T-cell (primary cell): ENCODE measurements around the gene JARID2. TPM values are rescaled to one million over a fixed set of nuclear protein-coding genes. Genes with fewer than 3 reads are reported as not detected.

ENCODE experiments used
- ATAC-seq, 4 experiments: fragments of 200-7000 bp in 3 of 4; fragments of 150-1000 bp in 1 of 4; cut with Tn5 transposase; replicated peaks in 1 of 4; 1 replicate in 3 of 4; 2 replicates in 1 of 4; pipeline ENCODE4 v1.10.0; 2021; ENCODE audit warnings: moderate library complexity in 3 of 4, mild to moderate bottlenecking in 2 of 4, moderate number of reproducible peaks in 1 of 4
- CTCF ChIA-PET, 2 donors: fragments of 300-600 bp; sonication (Branson Sonifier 250); formaldehyde crosslinking; loops; one replicate each; lab custom pipeline; 2022; ENCODE audit warnings: antibody characterized with exemption in 2 of 2; lab: Charles Lee
- POLR2A ChIA-PET, 2 donors: fragments of 300-600 bp; sonication (Branson Sonifier 250); formaldehyde crosslinking; loops; one replicate each; lab custom pipeline; 2022; ENCODE audit warnings: antibody characterized with exemption in 2 of 2; lab: Charles Lee
- DNase-seq, 35 experiments: peaks; one replicate each; pipeline versions ENCODE4 v3.0.0 to v3.0.0-alpha.2; 2013 to 2023
- H3K27ac ChIP-seq: one replicate; pipeline ENCODE4 v1.5.1; 2013; ENCODE audit warnings: low read length
- H3K27me3 ChIP-seq, 2 experiments: replicated peaks in 1 of 2; 1 replicate in 1 of 2; 2 replicates in 1 of 2; pipeline versions ENCODE4 v1.6.1 to v1.7.0; 2013; ENCODE audit warnings: low read length in 1 of 2, mixed read lengths in 1 of 2; ENCODE audit not compliant: control insufficient read depth in 2 of 2, insufficient read depth in 2 of 2; ENCODE audit errors: extremely low read depth in 1 of 2
- H3K36me3 ChIP-seq, 2 donors: 1 replicate in 1 of 2; 2 replicates in 1 of 2; pipeline versions ENCODE4 v1.6.1 to v1.7.0; 2013; ENCODE audit warnings: low read length in 1 of 2; ENCODE audit not compliant: control insufficient read depth in 2 of 2, insufficient read depth in 1 of 2; ENCODE audit errors: extremely low read depth in 1 of 2
- H3K4me1 ChIP-seq, 2 experiments: 1 replicate in 1 of 2; 2 replicates in 1 of 2; pipeline versions ENCODE4 v1.6.1 to v1.7.0; 2013; ENCODE audit warnings: low read length in 2 of 2, mixed read lengths in 1 of 2; ENCODE audit not compliant: insufficient read depth in 2 of 2, control insufficient read depth in 1 of 2; ENCODE audit errors: extremely low read depth in 1 of 2
- H3K4me3 ChIP-seq, 2 donors: 1 replicate in 1 of 2; 2 replicates in 1 of 2; pipeline versions ENCODE4 v1.5.1 to v1.7.0; 2013; ENCODE audit warnings: mild to moderate bottlenecking in 2 of 2, low read length in 1 of 2, moderate library complexity in 1 of 2; ENCODE audit not compliant: control insufficient read depth in 1 of 2; ENCODE audit errors: extremely low read depth in 1 of 2
- H3K9me3 ChIP-seq: 2 replicates; pipeline ENCODE4 v1.7.0; 2013
- H3K27ac Mint-ChIP-seq, 2 donors: one replicate each; pipeline ENCODE4 v1.8.0; 2020 to 2021; ENCODE audit warnings: mild to moderate bottlenecking in 2 of 2, mixed read lengths in 2 of 2
- H3K27me3 Mint-ChIP-seq, 2 donors: one replicate each; pipeline ENCODE4 v1.8.0; 2021 to 2022; ENCODE audit warnings: mixed read lengths in 2 of 2
- H3K36me3 Mint-ChIP-seq: one replicate; pipeline ENCODE4 v1.8.0; 2021; ENCODE audit warnings: mixed read lengths
- H3K4me1 Mint-ChIP-seq, 3 donors: one replicate each; pipeline ENCODE4 v1.8.0; 2020 to 2022; ENCODE audit warnings: mixed read lengths in 3 of 3, mild to moderate bottlenecking in 1 of 3
- H3K4me3 Mint-ChIP-seq, 3 donors: one replicate each; pipeline ENCODE4 v1.8.0; 2020 to 2022; ENCODE audit warnings: mild to moderate bottlenecking in 3 of 3, mixed read lengths in 3 of 3, moderate library complexity in 3 of 3
- H3K9me3 Mint-ChIP-seq, 3 donors: one replicate each; pipeline ENCODE4 v1.8.0; 2020 to 2022; ENCODE audit warnings: mixed read lengths in 3 of 3
- WGBS: methylation state at CpG from one replicate; pipeline ENCODE4 v1.1.5; 2013; ENCODE audit warnings: missing lambda C conversion rate; ENCODE audit not compliant: insufficient coverage; 5-methylcytosine and 5-hydroxymethylcytosine counted together
- total RNA-seq, 35 experiments: library from RNA in 6 of 35; stranded (reverse) in 6 of 35; fragments of 120-200 nt in 1 of 35; gene quantifications; one replicate each; pipeline versions ENCODE4 v1.2.1 to v1.2.4 and lab custom pipeline; 2013 to 2026

The JARID2 gene
- total RNA-seq, 5 donors from 2014 or later (not counting 1 experiment from before 2014, with no cell fraction given) = 19.8 to 27.9 (median 21.6) TPM

- H3K27me3 Mint-ChIP-seq = no peaks in the 10 kb centered on the region
- H3K9me3 ChIP-seq = no peaks in the 10 kb centered on the region
- peaks cover 14 to 20% of the 10 kb centered on the region in 2 experiments for H3K4me1 ChIP-seq
- WGBS = 92% methylated on average over 6 of the region's 8 CpGs
- H3K4me3 ChIP-seq = no peak overlapping the region
- H3K36me3 ChIP-seq = no peaks in the 10 kb centered on the region
- POLR2A ChIA-PET = interaction anchor here in 1 of 2 donors (0.5 kb wide), 1 partner anchor 17 kb away, joined by 8 read pairs; no protein-coding TSS in a partner anchor
- peak overlapping the region in 1 of 2 donors; percentile 69 for H3K27ac Mint-ChIP-seq
- H3K27me3 ChIP-seq = no peaks in the 10 kb centered on the region
- no peaks in the 10 kb centered on the region for H3K9me3 Mint-ChIP-seq
- ATAC-seq = no peak
- H3K27ac ChIP-seq = no peak overlapping the region
- CTCF ChIA-PET = no interaction called here
- H3K4me1 Mint-ChIP-seq = peaks cover 73 to 94% (median 82%) of the 10 kb centered on the region in 3 donors
- no peak for DNase-seq
- peaks cover 5% of the 10 kb centered on the region for H3K36me3 Mint-ChIP-seq
- peak overlapping the region in 1 of 3 donors; percentile 40 for H3K4me3 Mint-ChIP-seq
These were observed 35.1 kb downstream of the JARID2 start for GRCh38 chr6:15280961-15281360.

GRCh38 chr6:15282334-15282733, 36.5 kb downstream of the JARID2 start:
- ChIA-PET POLR2A (no interaction called here), CTCF (no interaction called here)
- H3K4me3 Mint-ChIP-seq = no peak overlapping the region
- no peaks in the 10 kb centered on the region for H3K9me3 Mint-ChIP-seq
- no peaks in the 10 kb centered on the region for H3K27me3 Mint-ChIP-seq
- Histone ChIP-seq H3K36me3 (no peaks in the 10 kb centered on the region), H3K4me1 (peaks cover 13 to 20% of the 10 kb centered on the region in 2 experiments), H3K27me3 (no peaks in the 10 kb centered on the region), H3K9me3 (no peaks in the 10 kb centered on the region), H3K27ac (no peak overlapping the region), H3K4me3 (no peak overlapping the region)
- peaks cover 63 to 82% (median 69%) of the 10 kb centered on the region in 3 donors for H3K4me1 Mint-ChIP-seq
- H3K27ac Mint-ChIP-seq = peak overlapping the region in 1 of 2 donors; percentile 36
- WGBS = no CpG with 5 or more reads among the region's 4 CpGs
- no peak for DNase-seq
- H3K36me3 Mint-ChIP-seq = peaks cover 5% of the 10 kb centered on the region
- no peak for ATAC-seq

GRCh38 chr6:15283986-15284361, 38.1 kb downstream of the JARID2 start:
- Mint-ChIP-seq H3K36me3 (peaks cover 9% of the 10 kb centered on the region), H3K27ac (no peak overlapping the region), H3K4me3 (no peak overlapping the region), H3K4me1 (peaks cover 65 to 81% (median 69%) of the 10 kb centered on the region in 3 donors), H3K27me3 (no peaks in the 10 kb centered on the region), H3K9me3 (no peaks in the 10 kb centered on the region)
- Histone ChIP-seq H3K9me3 (no peaks in the 10 kb centered on the region), H3K27ac (no peak overlapping the region), H3K4me1 (peaks cover 13 to 14% of the 10 kb centered on the region in 2 experiments), H3K27me3 (no peaks in the 10 kb centered on the region), H3K4me3 (no peak overlapping the region), H3K36me3 (no peaks in the 10 kb centered on the region)
- ChIA-PET CTCF (interaction anchor here (0.7 to 1.1 kb wide), 3 partner anchors 9 to 1078 kb away, joined by 3 to 5 read pairs (median 3); no protein-coding TSS in a partner anchor), POLR2A (interaction anchor here in 1 of 2 donors (0.6 kb wide), 1 partner anchor 36 kb away, joined by 6 read pairs; no protein-coding TSS in a partner anchor)
- DNase-seq (no peak), ATAC-seq (no peak)
- no CpG with 5 or more reads among the region's 3 CpGs for WGBS

DNA sequence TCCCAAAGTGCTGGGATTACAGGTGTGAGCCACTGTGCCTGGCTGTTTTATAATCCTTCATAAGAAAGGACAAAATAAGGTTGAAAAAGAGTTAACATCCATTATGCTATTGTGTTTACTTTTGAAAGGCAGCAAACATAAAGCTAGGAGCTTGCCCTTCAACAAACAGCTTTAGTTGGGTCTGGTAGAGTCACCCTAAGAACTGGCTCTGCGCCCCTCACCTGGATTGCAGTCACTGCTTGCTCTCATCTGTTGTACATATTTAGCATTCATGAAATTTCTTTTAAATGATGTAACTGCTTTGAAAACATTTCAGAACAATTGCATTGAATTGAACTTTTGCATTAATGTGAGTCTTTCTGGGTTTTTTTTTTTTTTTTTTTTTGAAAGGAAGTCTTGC, 38.9 kb downstream of the JARID2 start:
- no peaks in the 10 kb centered on the region for H3K27me3 ChIP-seq
- DNase-seq (no peak), ATAC-seq (no peak)
- ChIA-PET POLR2A (interaction anchor here in 1 of 2 donors (0.5 kb wide), 1 partner anchor 138 kb away, joined by 3 read pairs; no protein-coding TSS in a partner anchor), CTCF (interaction anchor here (1.1 kb wide), 2 partner anchors 9 to 48 kb away, joined by 3 read pairs; no protein-coding TSS in a partner anchor)
- peaks cover 9% of the 10 kb centered on the region for H3K36me3 Mint-ChIP-seq
- H3K4me1 ChIP-seq = peaks cover 10 to 17% of the 10 kb centered on the region in 2 experiments
- H3K27ac ChIP-seq = no peak overlapping the region
- H3K36me3 ChIP-seq = no peaks in the 10 kb centered on the region
- H3K27me3 Mint-ChIP-seq = no peaks in the 10 kb centered on the region
- no peaks in the 10 kb centered on the region for H3K9me3 ChIP-seq
- peaks cover 61 to 80% (median 65%) of the 10 kb centered on the region in 3 donors for H3K4me1 Mint-ChIP-seq
- no peaks in the 10 kb centered on the region for H3K9me3 Mint-ChIP-seq
- H3K4me3 Mint-ChIP-seq = no peak overlapping the region
- H3K4me3 ChIP-seq = no peak overlapping the region
- WGBS = no CpG with 5 or more reads among the region's 1 CpG
- no peak overlapping the region for H3K27ac Mint-ChIP-seq

DNA sequence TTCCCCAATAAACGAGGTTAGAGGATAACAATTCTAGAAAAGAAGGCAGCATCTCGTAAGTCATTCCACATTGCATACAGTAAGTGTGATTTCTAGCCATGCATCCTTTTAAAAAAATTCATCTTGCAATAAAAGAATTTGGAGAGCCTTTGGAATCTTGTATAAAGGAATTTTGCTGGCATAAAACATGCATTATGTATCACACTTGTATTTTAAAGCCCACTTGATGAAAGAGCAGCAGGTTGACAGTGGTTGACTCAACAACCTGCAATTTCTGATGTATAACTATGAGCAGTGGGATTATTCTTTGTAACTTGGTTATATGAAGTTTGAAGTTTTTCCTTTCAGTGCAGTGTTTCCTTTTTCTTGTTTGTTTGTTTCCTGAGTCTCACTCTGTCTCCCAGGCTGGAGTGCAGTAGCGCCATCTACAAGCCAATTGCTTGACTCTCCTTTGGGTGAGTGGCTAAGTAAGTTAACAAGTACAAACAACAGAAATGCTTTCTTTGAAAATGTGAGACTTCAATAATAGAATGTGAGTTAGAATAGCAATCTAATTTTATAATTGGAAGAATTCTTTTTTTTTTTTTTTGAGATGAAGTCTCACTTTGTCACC, 39.9 kb downstream of the JARID2 start:
- CTCF ChIA-PET = no interaction called here
- H3K9me3 ChIP-seq = no peaks in the 10 kb centered on the region
- Mint-ChIP-seq H3K4me3 (no peak overlapping the region), H3K27me3 (no peaks in the 10 kb centered on the region), H3K36me3 (peaks cover 14% of the 10 kb centered on the region), H3K9me3 (no peaks in the 10 kb centered on the region), H3K27ac (no peak overlapping the region), H3K4me1 (peaks cover 61 to 78% (median 62%) of the 10 kb centered on the region in 3 donors)
- H3K27ac ChIP-seq = no peak overlapping the region
- peaks cover 5 to 17% of the 10 kb centered on the region in 2 experiments for H3K4me1 ChIP-seq
- no CpG with 5 or more reads among the region's 3 CpGs for WGBS
- POLR2A ChIA-PET = no interaction called here
- no peak overlapping the region for H3K4me3 ChIP-seq
- H3K36me3 ChIP-seq = no peaks in the 10 kb centered on the region
- ATAC-seq = peak in 1 of 4 experiments; percentile 36
- peak in 2 of 35 experiments; percentile 8 to 38 for DNase-seq
- H3K27me3 ChIP-seq = no peaks in the 10 kb centered on the region

GRCh38 chr6:15287670-15288375, 42.0 kb downstream of the JARID2 start:
- Mint-ChIP-seq H3K4me3 (no peak overlapping the region), H3K36me3 (peaks cover 17% of the 10 kb centered on the region), H3K27ac (no peak overlapping the region), H3K9me3 (no peaks in the 10 kb centered on the region), H3K4me1 (peaks cover 58 to 71% (median 59%) of the 10 kb centered on the region in 3 donors), H3K27me3 (no peaks in the 10 kb centered on the region)
- Histone ChIP-seq H3K4me1 (peaks cover 2 to 10% of the 10 kb centered on the region in 2 experiments), H3K27ac (no peak overlapping the region), H3K4me3 (no peak overlapping the region), H3K36me3 (no peaks in the 10 kb centered on the region), H3K27me3 (no peaks in the 10 kb centered on the region), H3K9me3 (no peaks in the 10 kb centered on the region)
- ChIA-PET POLR2A (interaction anchor here in 1 of 2 donors (0.6 kb wide), 1 partner anchor 82 kb away, joined by 5 read pairs; no protein-coding TSS in a partner anchor), CTCF (interaction anchor here in 1 of 2 donors (0.6 kb wide), 1 partner anchor 246 kb away, joined by 4 read pairs; no protein-coding TSS in a partner anchor)
- WGBS = 95% methylated on average over 5 of the region's 6 CpGs
- DNase-seq (no peak), ATAC-seq (peak in 1 of 4 experiments; percentile 23)
